HG03175 (cell line): ENCODE results near the gene LMF1.

Source experiments
- ATAC-seq: cut with Tn5 transposase; IDR thresholded peaks from one replicate; pipeline ENCODE4 v1.9.1; 2021; ENCODE audit warnings: mild to moderate bottlenecking, moderate library complexity; ENCODE audit not compliant: unreplicated experiment

The LMF1 gene

DNA sequence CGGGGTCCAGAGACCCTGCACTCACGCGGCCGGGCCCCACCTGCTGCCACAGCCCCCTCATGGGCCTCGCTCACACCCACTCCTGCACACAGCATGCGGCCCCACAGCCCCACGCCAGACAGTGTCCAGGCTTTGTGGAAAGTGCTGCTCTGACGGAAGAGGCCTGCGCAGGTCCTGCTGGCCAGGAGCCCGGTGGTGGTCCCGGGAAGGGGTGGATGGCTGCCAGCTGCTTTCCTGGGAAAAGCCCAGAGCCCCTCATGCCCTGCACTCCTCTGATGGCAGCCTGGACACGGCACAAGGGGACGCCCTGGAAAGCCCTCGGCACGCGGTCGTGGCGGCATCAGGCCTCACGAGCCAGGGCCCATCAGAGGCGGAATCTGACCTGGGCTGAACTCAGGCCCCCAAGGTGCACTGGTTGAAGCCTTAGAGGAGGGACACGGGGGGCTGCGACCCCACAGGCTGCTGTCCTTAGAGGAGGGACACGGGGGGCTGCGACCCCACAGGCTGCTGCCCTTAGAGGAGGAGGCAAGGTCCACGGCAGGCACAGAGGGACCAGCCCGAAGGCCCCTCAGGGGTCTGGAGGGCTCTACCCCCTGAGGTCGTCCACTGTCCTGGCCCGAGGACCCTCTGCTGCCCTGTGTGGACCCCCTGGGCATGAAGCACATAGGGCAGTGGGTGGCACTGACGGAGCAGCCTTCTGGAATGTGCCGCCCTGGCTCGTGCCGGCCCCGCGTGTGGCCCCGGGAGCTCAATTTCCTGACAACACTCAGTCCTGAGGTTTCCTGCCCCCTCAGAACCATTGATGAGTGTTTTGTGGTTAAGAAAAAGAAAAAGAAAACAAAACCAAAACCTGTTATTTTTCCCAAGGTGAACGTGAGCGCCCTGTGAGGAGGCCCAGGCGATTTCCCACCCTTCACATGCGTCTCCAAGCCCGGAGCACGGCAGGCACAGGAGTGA, 32.9 kb upstream of the LMF1 start:
- no peak for ATAC-seq

GRCh38 chr16:1002399-1003166, 31.8 kb upstream of the LMF1 start:
- ATAC-seq = no peak

DNA sequence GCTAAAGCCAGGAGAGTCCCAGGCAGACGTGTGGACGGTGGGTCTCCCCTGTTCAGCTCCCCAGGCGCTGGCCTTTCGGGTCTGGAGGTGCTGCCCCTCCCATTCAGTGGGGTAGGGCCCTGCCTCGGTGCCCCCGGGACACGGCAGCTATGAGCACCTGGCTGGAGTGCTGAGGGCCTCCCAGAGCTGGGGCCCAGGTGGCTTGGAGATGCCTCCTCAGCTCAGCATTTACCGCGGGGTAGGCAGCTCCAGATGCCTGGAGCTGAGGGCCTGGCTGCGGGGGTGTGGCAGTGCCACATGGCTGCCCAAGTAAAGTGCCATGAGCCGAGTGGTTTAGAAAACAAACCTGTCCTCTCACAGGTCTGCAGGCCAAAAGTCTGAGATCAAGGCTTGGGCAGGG, 30.3 kb upstream of the LMF1 start:
- ATAC-seq = no peak

DNA sequence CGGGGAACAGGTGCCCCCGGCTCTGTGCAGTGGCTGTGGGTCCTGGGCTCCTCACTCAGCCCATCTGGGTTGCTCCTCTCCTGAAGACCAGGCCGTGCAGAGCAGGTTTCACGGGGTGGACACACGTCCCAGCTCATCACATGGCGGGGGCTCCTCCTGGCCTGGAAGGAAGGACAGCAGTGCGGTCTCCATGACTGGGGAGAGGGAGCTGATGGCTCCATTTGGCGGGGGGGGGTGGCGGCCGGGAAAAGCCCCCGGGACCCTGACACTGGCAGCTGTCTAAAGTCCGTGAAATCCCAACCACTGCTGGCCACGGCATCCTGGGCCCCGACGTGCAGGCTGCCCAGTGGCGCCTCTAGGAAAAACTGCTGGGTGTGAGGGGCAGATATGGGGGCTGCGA, 29.8 kb upstream of the LMF1 start:
- no peak for ATAC-seq

DNA sequence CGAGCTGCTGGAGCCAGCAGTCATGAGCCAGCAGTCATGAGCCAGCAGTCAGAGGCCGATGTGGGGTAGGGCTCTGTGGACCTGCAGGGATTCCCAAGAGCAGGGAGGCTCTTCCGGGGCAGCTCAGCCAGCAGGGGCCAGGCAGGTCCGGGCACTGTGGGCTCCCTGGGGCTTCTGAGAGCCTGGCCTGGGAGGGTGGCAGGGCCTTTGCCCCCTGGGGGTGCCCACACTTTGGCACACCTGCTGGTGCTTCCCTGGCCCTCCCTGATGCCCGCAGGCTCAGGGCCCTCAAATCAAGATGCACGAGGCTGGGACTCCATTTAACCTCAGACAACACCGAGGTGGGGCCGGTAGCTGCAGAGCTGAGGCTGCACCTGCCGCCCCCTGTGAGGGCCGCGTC, 28.9 kb upstream of the LMF1 start:
- no peak for ATAC-seq

GRCh38 chr16:998615-999014, 27.8 kb upstream of the LMF1 start:
- no peak for ATAC-seq

DNA sequence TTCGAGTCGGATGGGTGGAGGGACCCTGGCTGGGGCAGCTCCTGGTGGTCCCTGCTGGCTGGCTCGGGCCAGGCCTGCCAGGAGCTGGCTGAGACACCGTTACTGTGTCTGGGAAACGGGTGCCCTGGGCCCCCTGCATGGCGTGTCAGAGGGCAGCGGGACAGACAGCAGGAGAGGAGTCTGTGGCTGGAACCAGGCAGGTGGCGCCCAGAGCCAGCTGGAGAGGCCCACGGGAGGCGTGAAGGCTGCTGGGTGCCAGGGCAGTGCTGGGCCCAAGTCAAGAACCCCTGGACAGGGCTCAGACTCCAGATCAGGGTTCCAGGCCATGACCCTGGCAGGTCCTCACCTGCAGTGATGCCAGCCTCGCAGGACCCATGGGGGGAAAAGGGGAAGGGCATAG, 27.4 kb upstream of the LMF1 start:
- no peak for ATAC-seq

GRCh38 chr16:997440-998051, 26.8 kb upstream of the LMF1 start:
- ATAC-seq = no peak

DNA sequence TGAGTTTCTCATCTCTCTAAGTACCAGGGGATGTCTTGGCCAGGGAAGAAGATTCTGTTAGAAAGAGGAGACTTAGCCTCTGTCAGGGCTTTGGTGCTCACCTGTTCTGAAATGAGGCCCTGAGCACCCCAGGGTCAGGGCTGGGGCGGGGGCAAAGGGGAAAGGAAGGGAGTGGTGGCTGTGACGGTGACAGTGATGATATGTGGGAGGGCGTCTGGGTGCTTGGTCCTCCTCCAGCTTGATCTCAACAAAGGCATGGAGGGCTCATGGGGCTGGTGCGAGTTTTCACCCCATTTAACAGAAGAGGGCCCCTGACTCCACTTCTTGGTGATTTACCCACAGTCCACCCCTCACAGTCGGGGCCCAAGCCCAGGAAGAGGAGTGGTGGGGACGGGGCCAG, 25.9 kb upstream of the LMF1 start:
- no peak for ATAC-seq

GRCh38 chr16:995783-996182, 25.0 kb upstream of the LMF1 start:
- ATAC-seq = no peak

GRCh38 chr16:995087-995486, 24.3 kb upstream of the LMF1 start:
- no peak for ATAC-seq

DNA sequence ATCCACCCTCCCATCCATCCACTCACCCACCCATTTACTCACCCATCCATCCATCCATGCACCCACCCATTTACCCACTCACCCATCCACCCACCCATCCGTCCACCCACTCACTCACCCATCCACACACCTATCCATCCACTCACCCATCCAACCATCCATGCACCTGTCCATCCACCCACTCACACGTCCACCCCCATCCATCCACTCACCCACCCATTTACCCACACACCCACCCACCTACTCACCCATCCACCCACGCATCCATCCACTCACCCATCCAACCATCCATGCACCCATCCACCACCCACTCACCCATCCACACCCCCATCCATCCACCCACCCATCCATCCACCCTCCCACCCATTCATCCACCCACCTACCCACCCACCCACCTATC, 22.9 kb upstream of the LMF1 start:
- no peak for ATAC-seq

GRCh38 chr16:991773-992172, 21.0 kb upstream of the LMF1 start:
- ATAC-seq = no peak

GRCh38 chr16:991345-991744, 20.6 kb upstream of the LMF1 start:
- ATAC-seq = no peak

DNA sequence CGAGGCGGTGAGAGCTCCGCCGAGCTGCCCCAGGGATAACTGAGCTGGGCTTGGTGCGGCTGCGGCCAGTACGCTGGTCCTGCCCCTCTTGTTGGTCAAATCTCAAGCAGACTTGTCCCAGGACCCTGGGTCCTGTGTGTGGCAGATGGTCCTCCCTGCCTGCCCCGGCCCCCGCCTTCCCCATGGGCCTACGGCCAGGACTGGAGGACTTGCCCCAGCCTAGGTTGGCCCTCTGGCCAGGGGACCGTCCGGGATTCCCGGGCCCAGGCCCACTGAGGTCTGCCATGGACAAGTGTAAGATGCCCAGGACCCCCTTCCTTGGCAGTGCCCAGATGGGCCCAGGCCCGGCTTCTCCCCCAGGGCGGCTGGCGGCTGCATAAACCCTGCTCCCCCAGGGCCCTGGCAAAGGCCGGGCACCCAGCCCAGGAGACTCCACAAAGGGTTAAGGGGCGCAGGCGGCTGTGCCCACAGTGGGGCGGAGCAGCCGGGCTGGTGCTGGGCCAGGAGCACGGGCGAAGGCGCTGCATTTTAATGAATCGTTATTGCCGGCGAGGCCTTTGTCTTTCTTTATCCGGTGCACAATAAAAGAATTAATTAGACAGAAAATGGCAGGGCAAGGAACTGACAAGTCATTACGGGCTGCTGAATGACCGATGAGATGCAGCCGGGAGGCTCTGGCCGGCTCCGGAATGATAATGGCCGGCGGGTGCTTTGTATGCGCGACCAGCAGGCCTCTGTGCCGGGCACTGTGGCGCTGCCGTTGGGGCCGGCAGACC, 19.9 kb upstream of the LMF1 start:
- ATAC-seq = no peak

- no peak for ATAC-seq
These were observed 18.6 kb upstream of the LMF1 start for GRCh38 chr16:989354-989814.

DNA sequence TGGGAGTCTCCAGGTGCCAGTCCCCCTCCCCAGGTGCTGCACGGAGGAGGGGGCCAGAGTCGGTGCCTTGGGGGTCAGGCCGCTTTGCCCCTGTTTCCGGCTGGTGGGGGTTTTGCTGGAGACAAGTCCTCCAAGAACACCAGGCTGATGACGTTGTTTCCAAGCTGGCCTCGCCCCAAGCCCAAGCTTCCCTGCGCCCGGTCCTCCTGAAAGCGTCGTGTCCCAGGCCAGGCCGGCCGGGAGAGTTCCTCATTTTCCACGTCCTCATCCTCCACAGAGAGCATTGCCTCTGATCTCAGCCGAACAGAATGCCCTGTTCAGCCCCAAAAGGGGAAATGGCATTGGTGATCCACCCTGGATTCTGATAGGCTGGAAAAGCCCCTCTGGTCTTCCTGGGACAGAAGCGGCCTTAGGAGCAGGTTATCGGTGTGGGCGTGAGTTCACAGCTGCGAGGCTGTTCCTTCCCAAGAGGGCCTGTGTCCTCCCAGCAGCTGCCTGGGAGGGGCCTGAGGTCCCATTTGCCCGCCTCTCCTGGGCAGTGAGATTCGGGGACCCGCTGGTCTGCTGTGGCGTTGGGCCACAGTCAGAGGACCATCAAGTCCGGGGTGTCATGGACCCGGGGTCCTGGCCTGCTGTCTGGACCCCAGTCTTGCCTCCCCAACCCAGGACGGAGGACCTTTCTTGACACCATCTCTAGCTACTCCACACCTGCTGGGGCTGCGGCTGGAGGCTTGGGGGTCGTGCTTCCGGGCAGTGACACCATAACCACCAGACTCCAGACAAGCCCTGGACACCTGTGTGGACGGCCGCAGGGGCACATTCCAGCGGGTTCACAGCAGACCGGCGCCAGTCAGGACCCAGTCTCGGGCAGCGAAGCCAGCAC, 17.9 kb upstream of the LMF1 start:
- no peak for ATAC-seq

GRCh38 chr16:987906-988305, 17.1 kb upstream of the LMF1 start:
- ATAC-seq = no peak

GRCh38 chr16:986925-987582, 16.3 kb upstream of the LMF1 start:
- no peak for ATAC-seq
